Endothelial cell of umbilical vein (primary cell): Measurements from ENCODE around the gene TEAD3. TPM values are rescaled to one million over a fixed set of nuclear protein-coding genes. Genes with fewer than 3 reads are reported as not detected.
A peak's percentile ranks its signal among the peaks of the same experiment; 100 is the strongest.

Source experiments
- BruUV-seq: library from RNA; stranded (reverse); fragments of 400-500 nt; replicated peaks from 2 replicates; lab custom pipeline; 2021; lab: Mats Ljungman, UMichigan
- CTCF ChIA-PET: fragments of 300-600, 350-600 bp; sonication (Branson Sonifier 250); formaldehyde crosslinking; loops from one replicate; lab custom pipeline; 2021; ENCODE audit warnings: antibody characterized with exemption, inconsistent platforms; lab: Charles Lee
- POLR2A ChIA-PET: fragments of 300-600, 350-600 bp; sonication (Branson Sonifier 250); formaldehyde crosslinking; loops from one replicate; lab custom pipeline; 2021; ENCODE audit warnings: antibody characterized with exemption, inconsistent platforms; lab: Charles Lee
- DNase-seq: peaks from one replicate; pipeline ENCODE4 v3.0.0-alpha.2; 2011; ENCODE audit warnings: low read depth, low spot score
- FAIRE-seq: peaks from 2 replicates; lab custom pipeline; 2011; peaks lifted over from hg19 to GRCh38; lab: Jason Lieb, UNC
- H2AFZ ChIP-seq: 2 replicates; pipeline ENCODE4 v1.6.0; 2012; ENCODE audit warnings: low read depth, low read length, control low read depth, inconsistent platforms
- H3K27ac ChIP-seq: 2 replicates; pipeline ENCODE4 v1.5.1; 2011; ENCODE audit warnings: low read depth, mild to moderate bottlenecking, control low read depth, low read length, moderate library complexity; ENCODE audit not compliant: insufficient read depth
- H3K27me3 ChIP-seq, 2 experiments: 2 replicates each; pipeline versions ENCODE4 v1.6.0 to v1.6.1; 2011; ENCODE audit warnings: low read length in 2 of 2, mixed read lengths in 1 of 2; ENCODE audit not compliant: control insufficient read depth in 2 of 2, insufficient read depth in 2 of 2
- H3K36me3 ChIP-seq, 2 experiments: 2 replicates in 1 of 2; 3 replicates in 1 of 2; pipeline ENCODE4 v1.5.1; 2011; ENCODE audit warnings: low read length in 2 of 2, mild to moderate bottlenecking in 1 of 2, moderate library complexity in 1 of 2; ENCODE audit not compliant: control insufficient read depth in 2 of 2, insufficient read depth in 2 of 2; ENCODE audit errors: extremely low read depth in 1 of 2
- H3K4me1 ChIP-seq: 3 replicates; pipeline ENCODE4 v1.5.1; 2011; ENCODE audit warnings: mild to moderate bottlenecking, low read length; ENCODE audit not compliant: control insufficient read depth, insufficient read depth; ENCODE audit errors: extremely low read depth
- H3K4me2 ChIP-seq: 2 replicates; pipeline ENCODE4 v1.6.1; 2011; ENCODE audit warnings: low read length, control low read depth, mixed read lengths; ENCODE audit not compliant: insufficient read depth
- H3K4me3 ChIP-seq, 3 experiments: fragments of 200-600 bp in 1 of 3; sonication (generic), shearing (Covaris generic) in 1 of 3; replicated peaks in 1 of 3; 2 replicates each; pipeline ENCODE4 v1.5.1; 2011 to 2016; ENCODE audit warnings: control low read depth in 3 of 3, low read length in 3 of 3, mild to moderate bottlenecking in 2 of 3, inconsistent platforms in 1 of 3, low read depth in 1 of 3, moderate library complexity in 1 of 3; ENCODE audit not compliant: insufficient read depth in 1 of 3
- H3K79me2 ChIP-seq: 2 replicates; pipeline ENCODE4 v1.6.0; 2012; ENCODE audit warnings: low read length, inconsistent platforms; ENCODE audit not compliant: control insufficient read depth, insufficient read depth
- H3K9ac ChIP-seq: replicated peaks from 2 replicates; pipeline ENCODE3; 2011; ENCODE audit warnings: low read length, control low read depth; ENCODE audit not compliant: insufficient read depth; ENCODE audit errors: extremely low read depth
- H3K9me1 ChIP-seq: replicated peaks from 3 replicates; pipeline ENCODE4 v1.6.0; 2011; ENCODE audit warnings: mild to moderate bottlenecking, low read length; ENCODE audit not compliant: control insufficient read depth, insufficient read depth; ENCODE audit errors: extremely low read depth
- H3K9me3 ChIP-seq: replicated peaks from 2 replicates; pipeline ENCODE4 v1.5.1; 2012; ENCODE audit warnings: low read length, inconsistent platforms; ENCODE audit not compliant: control insufficient read depth, insufficient read depth
- H4K20me1 ChIP-seq: replicated peaks from 2 replicates; pipeline ENCODE3; 2011; ENCODE audit warnings: mild to moderate bottlenecking, low read length; ENCODE audit not compliant: control insufficient read depth, insufficient read depth; ENCODE audit errors: extremely low read depth
- CTCF ChIP-seq, 2 donors: IDR thresholded peaks; 1 replicate in 1 of 2; 2 replicates in 1 of 2; pipeline ENCODE4 v1.5.1; 2011; ENCODE audit warnings: low read length in 2 of 2, mild to moderate bottlenecking in 2 of 2, moderate library complexity in 2 of 2, control low read depth in 1 of 2, inconsistent platforms in 1 of 2, low read depth in 1 of 2; ENCODE audit not compliant: insufficient read depth in 1 of 2; ENCODE audit errors: extremely low read depth in 1 of 2
- EZH2 ChIP-seq: IDR thresholded peaks from 2 replicates; pipeline ENCODE4 v1.6.1; 2012; ENCODE audit warnings: borderline replicate concordance, low read depth, mild to moderate bottlenecking, moderate library complexity, low read length, inconsistent platforms; ENCODE audit not compliant: severe bottlenecking
- GATA2 ChIP-seq: IDR thresholded peaks from 2 replicates; pipeline ENCODE4 v1.7.0; 2011; ENCODE audit warnings: low read depth, mild to moderate bottlenecking, moderate library complexity, mixed read lengths, low read length; ENCODE audit not compliant: insufficient read length, insufficient read depth
- MAX ChIP-seq: IDR thresholded peaks from 2 replicates; pipeline ENCODE4 v1.6.1; 2011; ENCODE audit not compliant: insufficient read depth, insufficient read length
- MYC ChIP-seq: IDR thresholded peaks from one replicate; pipeline ENCODE4 v1.6.1; 2011; ENCODE audit warnings: mild to moderate bottlenecking, low read depth, low read length
- POLR2A ChIP-seq: IDR thresholded peaks from 2 replicates; pipeline ENCODE4 v1.6.1; 2012; ENCODE audit warnings: low read depth, mild to moderate bottlenecking, control low read depth, low read length
- POLR2AphosphoS5 ChIP-seq: IDR thresholded peaks from 2 replicates; pipeline ENCODE4 v1.6.1; 2012; ENCODE audit warnings: low read depth, mild to moderate bottlenecking, control low read depth, low read length, moderate library complexity; ENCODE audit not compliant: insufficient read depth
- dilution Hi-C: fragments of 300-500 bp; cut with MboI; formaldehyde crosslinking; loops from one replicate; pipeline ENCODE4 v1.15.0; 2019; ENCODE audit warnings: low sequenced_read_pairs; ENCODE audit not compliant: extremely low pct_ligation_motif_present
- intact Hi-C: fragments of 100-400 bp; cut with micrococcal nuclease; formaldehyde crosslinking; loops from one replicate; pipeline ENCODE4 v1.10.0; 2022
- polyA plus RNA-seq, 4 experiments: library from polyadenylated mRNA; depleted of rRNA in 3 of 4; stranded (reverse) in 3 of 4; unstranded in 1 of 4; fragments of >200 nt; gene quantifications; 2 replicates each; pipeline versions ENCODE4 v1.2.1 to v1.2.3, GENCODE V29; 2011 to 2012; ENCODE audit warnings: missing spikeins in 1 of 4
- total RNA-seq: library from RNA; stranded (reverse); gene quantifications from 2 replicates; pipeline ENCODE4 v1.2.3, GENCODE V29; 2021

The TEAD3 gene
- total and polyA plus RNA-seq, 2 donors (not counting 3 experiments of a cell fraction or from before 2014, with no cell fraction given), result 1.1 to 1.6 TPM

- ChIA-PET POLR2A (interaction anchor here (1.3 kb wide), 1 partner anchor 127 kb away, joined by 3 read pairs; the partner anchor contains the start of gene PPARD), CTCF (interaction anchor here (0.8 to 2.8 kb wide), 4 partner anchors 12 to 176 kb away, joined by 3 to 26 read pairs (median 8); partner anchors contain the start of genes FANCE and PPARD)
- no peak for TF ChIP-seq POLR2A
- Histone ChIP-seq H4K20me1 (peaks cover 12% of the 10 kb centered on the region), H3K4me1 (peaks cover 26% of the 10 kb centered on the region), H2AFZ (no peak overlapping the region), H3K79me2 (peaks cover 33% of the 10 kb centered on the region), H3K27ac (peak overlapping the region; percentile 76), H3K4me3 (peak overlapping the region; percentile 69 to 95 (median 92)), H3K9me1 (no peaks in the 10 kb centered on the region), H3K36me3 (peaks cover 10 to 13% of the 10 kb centered on the region in 2 experiments), H3K9me3 (no peaks in the 10 kb centered on the region), H3K27me3 (no peaks in the 10 kb centered on the region), H3K9ac (peak overlapping the region; percentile 94), H3K4me2 (peak overlapping the region; percentile 96)
- no TSS peak for BruUV-seq
- intact Hi-C loops, result loop anchor here (1.0 to 2.0 kb wide), 4 partner anchors 17 to 172 kb away; partner anchors contain the start of genes DEF6, FANCE and PPARD
- dilution Hi-C loops, result no loop called here
- no peak for FAIRE-seq
- DNase-seq, result no peak
Observed at GRCh38 chr6:35468980-35469750, 27.7 kb downstream of the TEAD3 start.

GRCh38 chr6:35468181-35468979 is 28.5 kb downstream of the TEAD3 start, which contains the start of gene RPL10A:
TSS of gene RPL10A (plus strand) at chr6:35468401. CDS start at chr6:35468435, 34 bp downstream.
- ChIA-PET CTCF (interaction anchor here (0.8 to 2.8 kb wide), 14 partner anchors 12 to 209 kb away, joined by 3 to 26 read pairs (median 4); partner anchors contain the start of genes DEF6, FANCE, PPARD and ZNF76), POLR2A (interaction anchor here (0.6 to 1.3 kb wide), 3 partner anchors 14 to 371 kb away, joined by 3 to 6 read pairs (median 3); partner anchors contain the start of gene PPARD)
- DNase-seq (peak; percentile 97), FAIRE-seq (peak; percentile 90)
- Histone ChIP-seq H3K27ac (peak within 1 kb of the TSS; percentile 76), H3K27me3 (no peaks in the 10 kb centered on the region), H3K4me3 (peak within 1 kb of the TSS; percentile 69 to 95 (median 92)), H3K9me3 (no peaks in the 10 kb centered on the region), H4K20me1 (peaks cover 12% of the 10 kb centered on the region), H3K4me2 (peak within 1 kb of the TSS; percentile 96), H3K79me2 (peaks cover 33% of the 10 kb centered on the region), H3K4me1 (peaks cover 26% of the 10 kb centered on the region), H3K36me3 (peaks cover 10 to 13% of the 10 kb centered on the region in 2 experiments), H3K9ac (peak within 1 kb of the TSS; percentile 94), H3K9me1 (no peaks in the 10 kb centered on the region), H2AFZ (peak within 1 kb of the TSS; percentile 77)
- dilution Hi-C loops (no loop called here), intact Hi-C loops (loop anchor here (1.0 to 2.0 kb wide), 4 partner anchors 16 to 171 kb away; partner anchors contain the start of genes DEF6, FANCE and PPARD)
- TF ChIP-seq EZH2, result no peak
- peak; percentile 83 for TF ChIP-seq MAX
- TF ChIP-seq GATA2, result no peak
- peak; percentile 97 for TF ChIP-seq MYC
- peak; percentile 100 for TF ChIP-seq POLR2AphosphoS5
- peak; percentile 100 for TF ChIP-seq POLR2A
- TF ChIP-seq CTCF (IDR thresholded peaks at IDR 0.05; ENCODE audit: extremely low read depth in 1 of 2, insufficient read depth in 1 of 2, low read depth in 1 of 2, low read length in 2 of 2), result peak; percentile 99 to 100
- TSS peak; percentile 67 for BruUV-seq
